GM12878 (cell line): ENCODE measurements around the gene TCF7L1. TPM values are rescaled to one million over a fixed set of nuclear protein-coding genes. Genes with fewer than 3 reads are reported as not detected.

Experiments used
- ATAC-seq: fragments of 200-7000 bp; cut with Tn5 transposase; 3 replicates; pipeline ENCODE4 v1.9.1; 2020; ENCODE audit warnings: mild to moderate bottlenecking, moderate library complexity
- BruUV-seq: library from RNA; stranded (reverse); fragments of 400-500 nt; replicated peaks from 2 replicates; lab custom pipeline; 2021; lab: Mats Ljungman, UMichigan
- CTCF ChIA-PET: fragments of 300-600 bp; sonication (Branson Sonifier 250); formaldehyde crosslinking; extraction: SDS; loops from one replicate; lab custom pipeline; 2021; ENCODE audit warnings: inconsistent platforms; lab: Yijun Ruan, JAX
- POLR2A ChIA-PET: fragments of 350-600 bp; formaldehyde crosslinking; extraction: SDS; loops from one replicate; lab custom pipeline; 2021; ENCODE audit warnings: inconsistent platforms; lab: Charles Lee
- RAD21 ChIA-PET: fragments of 300-600 bp; sonication (Branson Sonifier 250); formaldehyde crosslinking; loops from one replicate; lab custom pipeline; 2023; ENCODE audit warnings: antibody characterized with exemption; ENCODE audit not compliant: unreplicated experiment; lab: Charles Lee
- SMC1A ChIA-PET: fragments of 300-600 bp; sonication (Branson Sonifier 250); formaldehyde crosslinking; loops from one replicate; lab custom pipeline; 2023; ENCODE audit not compliant: unreplicated experiment, uncharacterized antibody; lab: Charles Lee
- DNase-seq: peaks from one replicate; pipeline ENCODE4 v3.0.0-alpha.2; 2011; ENCODE audit warnings: low read depth, low spot score
- FAIRE-seq: peaks from 3 replicates; lab custom pipeline; 2011; peaks lifted over from hg19 to GRCh38; lab: Jason Lieb, UNC
- H2AFZ ChIP-seq: 2 replicates; pipeline ENCODE4 v1.6.0; 2011; ENCODE audit warnings: low read depth, low read length, control low read depth; ENCODE audit not compliant: control insufficient read depth
- H3K27ac ChIP-seq: 2 replicates; pipeline ENCODE4 v1.5.1; 2011; ENCODE audit warnings: control low read depth; ENCODE audit not compliant: control insufficient read depth, insufficient read depth
- H3K27me3 ChIP-seq, 2 experiments: replicated peaks in 1 of 2; 2 replicates each; pipeline versions ENCODE4 v1.6.0 to v1.6.1; 2011; ENCODE audit warnings: low read length in 1 of 2; ENCODE audit not compliant: control insufficient read depth in 2 of 2, insufficient read depth in 2 of 2
- H3K36me3 ChIP-seq, 2 experiments: 2 replicates each; pipeline ENCODE4 v1.5.1; 2011; ENCODE audit warnings: low read length in 1 of 2; ENCODE audit not compliant: control insufficient read depth in 2 of 2, insufficient read depth in 2 of 2
- H3K4me1 ChIP-seq: 2 replicates; pipeline ENCODE4 v1.6.1; 2011; ENCODE audit warnings: mild to moderate bottlenecking, low read length, moderate library complexity, mixed read lengths; ENCODE audit not compliant: control insufficient read depth, insufficient read depth
- H3K4me2 ChIP-seq: 2 replicates; pipeline ENCODE4 v1.6.0; 2011; ENCODE audit warnings: control low read depth; ENCODE audit not compliant: control insufficient read depth, insufficient read depth
- H3K4me3 ChIP-seq: fragments of 200-600 bp; sonication (generic); 2 replicates; pipeline ENCODE4 v1.5.1; 2016
- H3K79me2 ChIP-seq: 2 replicates; pipeline ENCODE4 v1.6.0; 2011; ENCODE audit warnings: low read length; ENCODE audit not compliant: control insufficient read depth, insufficient read depth
- H3K9ac ChIP-seq: 2 replicates; pipeline ENCODE4 v1.8.0; 2011; ENCODE audit warnings: low read length, control low read depth, mixed read lengths; ENCODE audit not compliant: control insufficient read depth, insufficient read depth
- H3K9me3 ChIP-seq: replicated peaks from 3 replicates; pipeline ENCODE4 v1.5.1; 2011; ENCODE audit warnings: mild to moderate bottlenecking, low read length; ENCODE audit not compliant: control insufficient read depth, insufficient read depth
- H4K20me1 ChIP-seq: 2 replicates; pipeline ENCODE4 v1.6.0; 2011; ENCODE audit not compliant: control insufficient read depth, insufficient read depth
- BRCA1 ChIP-seq: IDR thresholded peaks from 2 replicates; pipeline ENCODE4 v1.6.1; 2011; ENCODE audit warnings: low read depth, low read length, improper control_type of control experiment
- GATAD2B ChIP-seq: fragments of 450-650 bp; conservative IDR thresholded peaks from 2 replicates; pipeline ENCODE4 v1.6.1; 2017; ENCODE audit warnings: low read depth, mild to moderate bottlenecking, moderate library complexity
- IRF4 ChIP-seq: IDR thresholded peaks from 2 replicates; pipeline ENCODE4 v1.6.1; 2011; ENCODE audit warnings: low read depth, low read length
- KAT2A ChIP-seq: conservative IDR thresholded peaks from 2 replicates; pipeline ENCODE4 v1.6.1; 2011; ENCODE audit warnings: low read depth, low read length; ENCODE audit not compliant: control insufficient read depth
- MTA2 ChIP-seq: fragments of 450-650 bp; IDR thresholded peaks from 2 replicates; pipeline ENCODE4 v1.6.1; 2016; ENCODE audit warnings: low read depth, mild to moderate bottlenecking, moderate library complexity
- PAX5 ChIP-seq: IDR thresholded peaks from 2 replicates; pipeline ENCODE4 v1.6.1; 2011; ENCODE audit warnings: low read depth, low read length, borderline replicate concordance
- ZNF207 ChIP-seq: fragments of 450-650 bp; IDR thresholded peaks from 2 replicates; pipeline ENCODE4 v1.6.1; 2014; ENCODE audit warnings: antibody characterized with exemption, mild to moderate bottlenecking, borderline replicate concordance
- ZNF622 ChIP-seq: fragments of 450-650 bp; IDR thresholded peaks from 2 replicates; pipeline ENCODE4 v1.6.1; 2017; ENCODE audit warnings: mild to moderate bottlenecking, inconsistent platforms
- WGBS: methylation state at CpG from one replicate; pipeline ENCODE4 v1.1.6; 2016; ENCODE audit warnings: low lambda C conversion rate; ENCODE audit not compliant: insufficient replicate concordance, insufficient coverage; ENCODE audit errors: missing lambda C conversion rate; 5-methylcytosine and 5-hydroxymethylcytosine counted together
- in situ Hi-C: fragments of 300-500 bp; cut with MboI; formaldehyde crosslinking; loops from 9 replicates; pipeline ENCODE4 v1.14.3; 2018; ENCODE audit warnings: mixed read lengths
- intact Hi-C: fragments of 100-400 bp; cut with micrococcal nuclease; formaldehyde crosslinking; loops from one replicate; pipeline ENCODE4 v1.14.2; 2022; ENCODE audit not compliant: unreplicated experiment
- polyA plus RNA-seq, 11 experiments: library from polyadenylated mRNA; depleted of rRNA in 4 of 11; unstranded in 6 of 11; stranded (reverse) in 5 of 11; fragments of >200 nt; fragmentation: Nextera tagmentation in 4 of 11; fragmentation: Illumina TruSeq in 1 of 11; extraction: Ambion mirVana in 4 of 11; extraction: Trizol in 1 of 11; gene quantifications; 1 replicate in 1 of 11; 2 replicates in 10 of 11; pipeline versions ENCODE4 v1.2.1 to v1.2.3, GENCODE V29; 2011 to 2016; ENCODE audit warnings: inconsistent platforms in 2 of 11, missing spikeins in 2 of 11, low read depth in 1 of 11
- total RNA-seq, 4 experiments: library from RNA; depleted of rRNA in 3 of 4; stranded (reverse); fragments of >200 nt in 3 of 4; fragmentation: Illumina TruSeq in 1 of 4; extraction: Trizol in 1 of 4; gene quantifications; 2 replicates each; pipeline versions ENCODE4 v1.2.1 to v1.2.3, GENCODE V29; 2013 to 2021

TCF7L1 gene
- total and polyA plus RNA-seq, 10 of the 15 experiments (the other 5 are each of a cell fraction or from before 2014, with no cell fraction given) = 0.03 to 0.11 (median 0.10) TPM; not detected in 7

GRCh38 chr2:85334928-85335327, 201.7 kb downstream of the TCF7L1 start:
- ATAC-seq (no peak), FAIRE-seq (no peak), DNase-seq (no peak)
- Histone ChIP-seq H3K36me3 (no peaks in the 10 kb centered on the region), H4K20me1 (no peaks in the 10 kb centered on the region), H3K9ac (no peak overlapping the region), H3K9me3 (no peaks in the 10 kb centered on the region), H3K27ac (no peak overlapping the region), H3K4me1 (peaks cover 17% of the 10 kb centered on the region), H3K4me3 (no peak overlapping the region), H3K79me2 (no peaks in the 10 kb centered on the region), H3K4me2 (no peak overlapping the region)
- in situ Hi-C loops = no loop called here
- CTCF ChIA-PET = no interaction called here
- BruUV-seq = no TSS peak
- RAD21 ChIA-PET = interaction anchor here (0.6 kb wide), 1 partner anchor 282 kb away, joined by 5 read pairs; no protein-coding TSS in a partner anchor
- intact Hi-C loops = no loop called here
- WGBS = 43% methylated on average over 2 of the region's 2 CpGs
- POLR2A ChIA-PET = no interaction called here
- SMC1A ChIA-PET = no interaction called here
- TF ChIP-seq BRCA1 = no peak
- no peak for TF ChIP-seq MTA2
- TF ChIP-seq ZNF207 = no peak
- no peak for TF ChIP-seq IRF4
- no peak for TF ChIP-seq PAX5
- TF ChIP-seq KAT2A = no peak
- TF ChIP-seq GATAD2B = no peak
- TF ChIP-seq ZNF622 = no peak
- TF ChIP-seq, all 136 proteins: peak for 0
- Histone ChIP-seq H3K27me3 (no peaks in the 10 kb centered on the region), H2AFZ (no peak overlapping the region)
